ENCODE measurements around the gene ZNF507.
A peak's percentile ranks its signal among the peaks of the same experiment; 100 is the strongest.

ZNF507 gene

GRCh38 chr19:32339988-32340874, 5.2 kb upstream of the ZNF507 start:
- peak; percentile 31 for DNase-seq

- DNase-seq, result no peak
Observed at GRCh38 chr19:32342695-32343094, 2.7 kb upstream of the ZNF507 start.

GRCh38 chr19:32343550-32344262, 1.7 kb upstream of the ZNF507 start:
- DNase-seq, result no peak

- DNase-seq, result no peak
Observed at GRCh38 chr19:32346901-32347300, 1.5 kb downstream of the ZNF507 start.

- no peak for DNase-seq
Observed at GRCh38 chr19:32347573-32347972, 2.2 kb downstream of the ZNF507 start.

GRCh38 chr19:32349051-32349450, 3.6 kb downstream of the ZNF507 start:
- DNase-seq, result no peak

GRCh38 chr19:32349724-32350470, 4.5 kb downstream of the ZNF507 start:
- DNase-seq, result no peak

- DNase-seq, result no peak
Observed at GRCh38 chr19:32350471-32350865, 5.1 kb downstream of the ZNF507 start.

GRCh38 chr19:32350987-32351348, 5.6 kb downstream of the ZNF507 start:
- DNase-seq, result no peak

- no peak for DNase-seq
Observed at GRCh38 chr19:32352241-32352630, 6.8 kb downstream of the ZNF507 start.

GRCh38 chr19:32354345-32354744, 8.9 kb downstream of the ZNF507 start:
- DNase-seq, result no peak

GRCh38 chr19:32355309-32355708, 9.9 kb downstream of the ZNF507 start:
- DNase-seq, result no peak

- no peak for DNase-seq
Observed at GRCh38 chr19:32357720-32358119, 12.3 kb downstream of the ZNF507 start.

- no peak for DNase-seq
Observed at GRCh38 chr19:32358321-32358720, 12.9 kb downstream of the ZNF507 start.

- DNase-seq, result no peak
Observed at GRCh38 chr19:32359581-32359980, 14.2 kb downstream of the ZNF507 start.

GRCh38 chr19:32361574-32362317, 16.3 kb downstream of the ZNF507 start:
- no peak for DNase-seq

- DNase-seq, result no peak
Observed at GRCh38 chr19:32362318-32362691, 16.9 kb downstream of the ZNF507 start.

- DNase-seq, result no peak
Observed at GRCh38 chr19:32363175-32363574, 17.8 kb downstream of the ZNF507 start.

- no peak for DNase-seq
Observed at GRCh38 chr19:32363632-32364031, 18.2 kb downstream of the ZNF507 start.

GRCh38 chr19:32364040-32364439, 18.6 kb downstream of the ZNF507 start:
- DNase-seq, result no peak

- no peak for DNase-seq
Observed at GRCh38 chr19:32367063-32367462, 21.7 kb downstream of the ZNF507 start.

- no peak for DNase-seq
Observed at GRCh38 chr19:32367948-32368536, 22.6 kb downstream of the ZNF507 start.

GRCh38 chr19:32368787-32369186, 23.4 kb downstream of the ZNF507 start:
- no peak for DNase-seq

Data from activated T-cell treated with anti-CD3 and anti-CD28 coated beads for 4 hours (primary cell).